NCI-H2081 treated with DMSO at 0.1 percent for 48 hours (cell line): ENCODE results near the gene ATP5ME.

Experiments used
- DNase-seq: peaks from one replicate; lab custom pipeline; 2025; lab: John Stamatoyannopoulos, UW

ATP5ME gene

DNA sequence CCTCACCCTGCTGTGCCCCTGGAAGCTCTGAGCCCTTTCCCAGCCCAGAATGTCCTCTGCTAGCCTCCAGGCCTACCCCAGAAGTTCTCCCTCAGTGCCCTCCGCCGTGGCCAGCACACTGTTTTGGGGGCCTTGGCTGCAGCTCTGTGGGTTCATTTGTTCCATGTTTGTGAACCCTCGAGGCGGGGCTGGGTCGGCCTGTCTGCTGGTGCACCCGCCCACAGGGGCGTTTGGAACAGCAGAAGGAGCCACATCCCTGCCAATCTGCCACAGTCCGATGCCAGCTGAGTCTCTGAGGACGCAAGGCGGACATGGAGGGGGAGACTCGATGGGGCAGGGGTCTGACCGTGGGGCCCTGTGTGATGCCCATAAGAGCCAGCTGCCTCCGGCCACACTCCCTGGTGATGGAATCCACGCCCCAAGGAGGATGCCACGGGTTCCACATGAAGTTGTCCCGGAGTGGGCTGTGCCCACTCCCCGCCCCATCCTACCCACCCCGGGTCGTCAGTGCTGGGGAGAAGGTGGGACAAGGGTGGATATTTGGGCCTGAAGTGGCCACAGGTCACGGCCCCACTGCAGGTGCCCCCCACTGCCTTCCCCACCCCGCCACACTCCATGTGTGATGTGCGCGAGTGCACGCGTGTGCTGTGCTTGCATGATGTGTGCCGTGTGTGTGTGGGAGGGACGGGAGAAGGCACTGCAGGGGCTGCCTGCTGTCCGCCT, 7.1 kb downstream of the ATP5ME start:
- no peak for DNase-seq

DNA sequence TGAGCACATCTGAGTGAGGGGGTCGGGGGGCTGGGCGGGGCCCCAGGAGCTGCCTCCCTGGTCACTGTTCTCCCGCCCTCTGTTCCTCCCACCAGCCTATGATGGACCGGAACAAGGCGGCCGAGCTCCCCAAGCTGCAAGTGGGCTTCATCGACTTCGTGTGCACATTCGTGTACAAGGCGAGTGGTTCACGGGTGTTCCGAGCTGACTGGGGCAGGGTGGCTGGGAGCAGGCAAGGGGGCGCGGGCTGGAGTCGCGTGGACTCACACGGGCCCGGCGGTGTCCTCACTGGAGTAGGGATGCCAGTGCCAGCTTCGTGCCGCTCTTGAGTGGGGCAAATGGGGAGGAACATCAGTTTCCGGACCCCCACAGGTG, 7.7 kb downstream of the ATP5ME start:
- DNase-seq, result no peak

DNA sequence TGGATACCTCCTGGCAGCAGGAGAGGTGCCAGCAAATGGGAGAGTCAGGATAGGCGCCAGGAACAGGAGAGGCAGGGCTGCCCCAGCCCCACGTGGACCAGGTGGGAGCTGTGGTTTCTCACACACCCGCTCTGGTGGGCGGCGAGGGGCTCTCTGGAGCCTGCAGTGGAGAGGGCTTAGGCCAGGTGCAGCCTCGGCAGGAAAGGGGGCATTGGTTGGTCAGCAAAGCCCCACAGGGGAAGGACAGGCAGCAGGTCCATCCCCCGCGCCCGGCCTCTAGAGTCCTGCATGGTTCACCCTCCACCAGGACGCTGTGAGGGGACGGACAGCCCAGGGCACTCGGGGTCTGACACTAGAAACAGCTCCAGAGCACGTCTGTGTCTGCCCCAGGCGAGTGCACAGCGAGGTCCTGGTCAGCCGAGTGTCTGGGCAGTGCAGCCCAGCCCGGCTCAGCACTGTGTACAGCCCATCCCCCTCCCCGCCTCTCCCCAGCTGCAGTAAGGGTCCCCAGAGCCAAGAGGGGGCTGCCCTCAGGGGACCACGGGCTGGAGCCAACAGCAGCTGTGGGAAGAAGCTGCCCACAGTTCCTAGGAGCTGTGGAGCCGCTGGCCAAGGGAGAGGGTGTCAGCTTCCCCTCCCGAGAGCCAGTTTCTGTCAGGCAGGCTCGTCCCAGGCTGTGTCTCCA, 8.2 kb downstream of the ATP5ME start:
- no peak for DNase-seq

DNA sequence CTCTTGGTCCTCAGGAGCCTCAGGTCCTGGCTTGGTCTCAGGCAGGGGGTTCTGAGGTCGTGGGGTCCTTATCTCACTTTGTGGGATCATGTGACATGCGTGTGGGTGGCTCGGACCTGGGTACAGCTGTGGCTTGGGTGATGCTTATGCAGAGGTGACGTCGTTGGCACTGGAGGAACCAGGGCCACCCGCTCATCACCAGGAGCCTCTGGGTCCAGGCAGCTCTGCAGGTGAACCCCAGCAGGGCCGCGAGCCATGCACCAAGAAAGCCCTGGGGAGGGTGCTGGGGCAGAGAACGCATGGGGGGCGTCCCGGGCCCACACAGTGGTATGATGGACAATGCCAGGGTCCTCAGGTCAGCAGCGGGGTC, 8.7 kb downstream of the ATP5ME start:
- no peak for DNase-seq

DNA sequence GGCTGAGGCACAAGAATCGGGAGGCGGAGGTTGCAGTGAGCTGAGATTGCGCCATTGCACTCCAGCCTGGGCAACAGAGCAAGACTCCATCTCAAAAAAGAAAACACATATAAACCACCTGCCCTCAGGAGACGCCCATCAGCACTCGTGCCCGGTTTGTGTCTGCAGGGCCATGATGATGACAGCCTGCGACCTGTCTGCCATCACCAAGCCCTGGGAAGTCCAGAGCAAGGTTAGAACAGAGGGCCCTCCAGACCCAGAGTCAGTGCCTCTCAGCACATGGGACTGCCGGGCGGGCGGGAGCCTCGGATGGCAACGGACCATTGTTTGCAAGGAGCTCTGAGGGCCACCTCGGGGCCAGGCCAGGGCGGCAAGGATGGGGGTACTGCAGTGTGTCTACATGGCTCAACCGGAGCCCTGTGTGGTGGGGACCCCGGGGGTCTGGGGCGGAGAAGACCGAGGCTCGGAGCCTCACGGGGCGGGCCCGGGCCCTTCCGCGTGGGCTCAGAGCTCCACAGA, 9.3 kb downstream of the ATP5ME start:
- DNase-seq, result no peak

DNA sequence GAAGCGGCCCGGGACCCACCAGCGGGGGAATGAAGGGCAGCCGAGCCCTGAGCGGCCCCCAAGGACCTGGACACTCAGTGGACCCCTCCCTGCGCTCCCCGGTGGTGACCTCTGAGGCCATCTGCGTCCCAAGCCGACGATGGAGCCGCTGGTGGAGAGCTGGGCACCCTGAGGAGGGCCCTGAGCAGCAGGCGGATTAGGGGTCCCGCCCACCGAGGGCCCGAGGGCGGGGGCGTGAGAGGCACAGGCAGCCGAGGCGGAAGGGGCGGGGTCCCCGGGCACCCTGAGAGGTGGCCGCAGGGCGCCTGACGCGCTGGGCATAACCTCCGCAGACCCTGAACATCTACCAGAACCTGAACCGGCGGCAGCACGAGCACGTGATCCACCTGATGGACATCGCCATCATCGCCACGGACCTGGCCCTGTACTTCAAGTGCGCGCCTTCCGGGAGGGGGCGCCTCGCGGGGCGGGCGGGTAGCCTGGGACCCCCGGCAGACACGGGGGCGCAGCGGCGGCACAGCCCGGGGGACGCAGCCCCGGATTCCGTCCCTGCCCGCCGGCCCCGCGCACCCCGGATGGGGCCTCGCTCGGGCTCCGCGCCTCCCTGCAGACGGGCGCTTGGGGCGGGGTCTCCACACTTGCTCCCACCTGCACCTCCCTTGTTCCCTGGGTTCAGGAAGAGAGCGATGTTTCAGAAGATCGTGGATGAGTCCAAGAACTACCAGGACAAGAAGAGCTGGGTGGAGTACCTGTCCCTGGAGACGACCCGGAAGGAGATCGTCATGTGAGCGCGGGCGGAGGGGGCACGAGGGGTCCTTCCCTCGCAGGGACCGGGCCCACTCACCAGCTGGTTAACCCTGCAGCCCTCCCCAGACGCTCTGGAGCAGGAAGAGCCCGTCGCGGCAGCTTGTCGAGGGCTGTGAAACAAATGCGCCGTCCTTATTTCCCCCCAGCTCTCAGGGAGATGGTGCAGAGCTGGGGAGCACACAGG, 10.3 kb downstream of the ATP5ME start:
- DNase-seq, result no peak

DNA sequence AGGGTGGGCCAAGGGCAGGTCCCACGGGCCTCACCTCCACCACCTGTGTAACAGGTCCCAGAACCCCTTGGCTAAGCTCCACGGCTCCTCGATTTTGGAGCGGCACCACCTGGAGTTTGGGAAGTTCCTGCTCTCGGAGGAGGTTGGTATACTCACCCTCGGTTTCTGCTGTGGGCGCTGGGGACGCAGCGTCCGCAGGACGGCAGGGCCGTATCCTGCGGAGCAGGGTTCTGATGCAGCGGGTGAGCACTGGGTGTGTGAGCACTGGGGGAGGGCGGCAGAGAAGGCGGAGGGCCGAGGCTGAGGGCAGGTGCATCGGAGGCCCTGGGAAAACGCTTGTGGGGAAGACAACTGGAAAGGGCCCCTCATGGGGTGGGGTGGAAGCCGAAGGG, 11.0 kb downstream of the ATP5ME start:
- DNase-seq, result no peak

DNA sequence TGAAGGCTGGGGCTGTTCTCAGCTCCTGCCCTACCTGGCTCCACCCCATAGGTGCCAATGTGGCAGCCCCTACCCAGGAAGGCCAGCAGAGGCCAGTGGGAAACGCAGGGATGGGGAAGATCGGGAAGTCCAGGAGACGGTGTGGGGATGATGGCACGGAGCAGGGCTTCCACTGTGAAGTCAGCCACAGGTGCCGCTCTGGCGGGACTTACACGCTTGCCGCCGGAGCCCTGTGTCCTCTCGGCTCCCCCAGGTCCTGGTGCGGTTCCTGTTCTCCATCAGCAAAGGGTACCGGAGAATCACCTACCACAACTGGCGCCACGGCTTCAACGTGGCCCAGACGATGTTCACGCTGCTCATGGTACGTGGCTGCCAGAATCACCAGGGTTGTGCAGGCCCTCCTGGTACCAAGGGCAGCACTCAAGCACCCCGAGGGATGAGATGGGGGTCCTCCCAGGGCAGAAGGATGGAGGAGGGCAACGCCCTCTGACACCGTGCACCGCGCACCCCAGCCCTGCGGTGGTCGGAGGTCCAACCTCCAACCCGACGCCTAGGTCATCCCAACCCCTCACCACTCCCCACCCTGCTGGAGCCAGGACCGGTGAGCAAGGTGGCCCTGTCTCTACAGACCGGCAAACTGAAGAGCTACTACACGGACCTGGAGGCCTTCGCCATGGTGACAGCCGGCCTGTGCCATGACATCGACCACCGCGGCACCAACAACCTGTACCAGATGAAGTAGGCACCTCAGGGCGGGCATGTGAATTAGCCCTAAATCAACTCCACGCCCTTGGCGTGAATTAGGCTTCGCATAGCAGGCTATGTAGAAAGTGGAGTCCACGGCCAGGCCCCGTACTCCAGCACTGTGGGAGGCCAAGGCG, 12.0 kb downstream of the ATP5ME start:
- DNase-seq, result no peak

DNA sequence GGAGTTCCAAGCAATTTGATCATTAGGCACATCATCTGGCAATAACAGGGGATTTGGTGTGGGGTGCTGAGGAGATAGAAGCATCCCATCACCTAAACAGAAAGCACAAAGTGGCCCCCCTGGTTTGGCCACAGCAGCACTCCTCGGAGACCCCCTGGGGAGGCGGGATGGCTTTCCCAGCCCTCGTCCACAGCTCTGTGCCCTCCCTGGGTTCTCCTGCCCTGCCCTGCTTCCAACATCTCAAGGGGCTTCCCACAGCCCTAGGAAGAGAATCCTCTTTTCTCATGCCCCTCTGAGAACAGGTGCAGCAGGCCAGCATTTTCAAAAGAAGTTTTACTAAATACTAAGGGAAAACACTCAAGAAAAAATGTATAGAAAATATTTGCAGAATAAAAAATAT, 12.8 kb downstream of the ATP5ME start:
- DNase-seq, result no peak

DNA sequence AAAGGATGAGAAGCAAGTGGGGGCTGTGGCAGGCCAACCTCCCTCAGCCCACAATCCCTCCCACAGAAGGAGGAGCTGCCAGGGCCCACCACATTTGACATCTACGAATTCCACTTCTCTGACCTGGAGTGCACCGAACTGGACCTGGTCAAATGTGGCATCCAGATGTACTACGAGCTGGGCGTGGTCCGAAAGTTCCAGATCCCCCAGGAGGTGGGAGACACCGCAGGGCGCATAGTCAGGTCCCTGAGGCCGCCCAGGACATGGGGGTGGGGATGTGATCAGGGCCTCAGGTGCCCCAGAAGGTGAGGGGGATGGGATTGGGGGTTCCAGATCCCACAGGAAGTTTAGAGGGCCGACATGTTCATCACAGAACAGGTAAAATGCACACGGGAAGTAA, 13.7 kb downstream of the ATP5ME start:
- DNase-seq, result no peak

DNA sequence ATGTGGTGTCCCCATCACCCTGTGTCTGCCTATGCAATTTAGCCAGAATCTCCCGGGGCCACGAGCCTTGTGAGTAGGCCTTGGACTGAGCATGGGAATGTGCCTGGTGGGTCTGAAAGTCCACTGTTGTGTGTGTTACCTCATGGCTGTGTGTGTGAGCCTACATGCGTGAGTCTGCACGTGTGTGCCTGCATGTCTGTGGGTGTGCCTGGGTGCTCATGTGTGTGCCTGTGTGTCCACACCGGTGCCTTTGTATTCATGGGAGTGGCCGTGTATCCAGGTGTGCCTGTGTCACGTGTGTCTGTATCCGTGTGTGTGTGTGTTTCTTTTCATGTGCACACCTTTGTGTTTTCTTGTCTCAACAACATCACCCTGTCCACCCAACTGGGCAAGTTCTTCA, 14.2 kb downstream of the ATP5ME start:
- DNase-seq, result no peak

DNA sequence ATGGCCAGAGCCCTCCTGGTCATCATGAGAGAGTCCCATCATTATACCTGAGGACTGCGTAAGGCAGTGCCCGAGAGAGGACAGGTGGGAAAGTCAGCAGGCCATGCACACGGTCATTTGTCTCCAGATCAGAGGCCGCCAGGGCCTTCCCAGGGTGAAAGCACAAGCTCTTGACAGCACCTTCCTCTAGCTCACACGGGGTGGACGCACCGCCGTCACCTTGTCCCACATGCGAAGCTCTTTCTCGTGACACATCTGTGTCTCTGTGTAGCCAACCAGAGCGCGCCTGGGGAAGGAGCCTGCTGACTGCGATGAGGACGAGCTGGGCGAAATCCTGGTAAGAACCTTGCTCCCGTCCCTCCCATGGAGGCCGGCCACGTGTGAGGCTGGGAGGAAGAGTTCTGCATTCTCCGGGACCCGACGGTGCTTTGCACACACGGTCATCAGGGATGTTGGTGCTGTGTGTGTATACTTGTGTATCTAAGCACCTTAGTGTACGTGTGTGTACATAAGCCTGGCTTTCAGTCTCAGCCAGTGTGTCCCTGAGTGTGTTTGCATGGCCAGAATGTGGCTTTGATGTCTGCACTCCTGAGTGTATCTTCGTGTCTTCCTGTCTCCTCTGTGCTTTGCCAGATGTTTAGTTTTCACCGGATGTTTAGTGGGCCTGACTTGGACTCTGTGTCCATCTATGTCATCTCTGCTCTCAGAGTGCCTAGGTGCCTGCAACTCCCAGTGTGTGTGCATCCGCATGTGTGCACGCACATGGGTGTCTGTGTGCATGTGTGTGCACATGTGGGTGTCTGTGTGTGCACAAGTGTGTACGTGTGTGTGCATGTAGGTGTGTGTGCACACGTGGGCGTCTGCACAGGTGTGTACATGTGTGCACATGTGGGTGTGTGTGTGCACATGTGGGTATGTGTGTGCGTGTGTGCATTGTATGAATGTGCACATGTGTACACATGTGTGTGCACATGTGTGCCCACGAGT, 15.1 kb downstream of the ATP5ME start:
- no peak for DNase-seq

DNA sequence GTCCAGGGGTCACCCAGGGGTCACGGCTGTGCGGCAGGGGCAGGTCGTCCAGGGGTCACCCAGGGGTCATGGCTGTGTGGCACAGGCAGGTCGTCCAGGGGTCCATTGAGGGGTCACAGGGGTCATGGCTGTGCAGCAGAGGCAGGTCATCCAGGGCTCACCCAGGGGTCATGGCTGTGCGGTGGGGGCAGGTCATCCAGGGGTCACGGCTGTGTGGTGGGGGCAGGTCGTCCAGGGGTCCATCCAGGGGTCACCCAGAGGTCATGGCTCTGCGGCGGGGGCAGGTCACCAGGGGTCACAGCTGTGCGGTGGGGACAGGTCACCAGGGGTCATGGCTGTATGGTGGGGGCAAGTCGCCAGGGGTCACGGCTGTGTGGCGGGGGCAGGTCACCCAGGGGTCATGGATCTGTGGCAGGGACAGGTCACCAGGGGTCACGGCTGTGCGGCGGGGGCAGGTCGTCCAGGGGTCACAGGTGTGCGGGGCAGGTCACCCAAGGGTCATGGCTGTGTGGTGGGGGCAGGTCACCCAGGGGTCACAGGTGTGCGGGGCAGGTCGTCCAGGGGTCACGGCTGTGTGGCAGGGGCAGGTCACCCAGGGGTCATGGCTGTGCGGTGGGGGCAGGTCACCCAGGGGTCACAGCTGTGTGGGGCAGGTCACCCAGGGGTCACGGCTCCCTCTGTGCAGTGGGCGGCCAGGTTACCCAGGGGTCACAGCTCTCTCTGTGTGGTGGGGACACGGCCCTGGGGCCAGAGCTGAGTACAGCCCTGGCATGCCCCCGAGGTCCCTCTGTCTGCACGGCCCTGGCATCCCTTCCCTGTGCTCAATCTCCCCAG, 16.0 kb downstream of the ATP5ME start:
- DNase-seq, result no peak

DNA sequence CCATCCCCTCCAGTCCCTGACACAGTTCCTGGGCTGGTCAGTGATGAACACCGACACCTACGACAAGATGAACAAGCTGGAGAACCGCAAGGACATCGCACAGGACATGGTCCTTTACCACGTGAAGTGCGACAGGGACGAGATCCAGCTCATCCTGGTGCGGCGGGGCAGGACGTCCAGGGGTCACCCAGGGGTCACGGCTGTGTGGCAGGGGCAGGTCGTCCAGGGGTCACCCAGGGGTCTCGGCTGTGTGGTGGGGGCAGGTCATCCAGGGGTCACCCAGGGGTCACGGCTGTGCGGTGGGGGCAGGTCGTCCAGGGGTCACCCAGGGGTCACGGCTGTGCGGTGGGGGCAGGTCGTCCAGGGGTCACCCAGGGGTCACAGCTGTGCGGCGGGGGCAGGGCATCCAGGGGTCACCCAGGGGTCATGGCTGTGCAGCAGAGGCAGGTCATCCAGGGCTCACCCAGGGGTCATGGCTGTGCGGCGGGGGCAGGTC, 16.7 kb downstream of the ATP5ME start:
- DNase-seq, result no peak

DNA sequence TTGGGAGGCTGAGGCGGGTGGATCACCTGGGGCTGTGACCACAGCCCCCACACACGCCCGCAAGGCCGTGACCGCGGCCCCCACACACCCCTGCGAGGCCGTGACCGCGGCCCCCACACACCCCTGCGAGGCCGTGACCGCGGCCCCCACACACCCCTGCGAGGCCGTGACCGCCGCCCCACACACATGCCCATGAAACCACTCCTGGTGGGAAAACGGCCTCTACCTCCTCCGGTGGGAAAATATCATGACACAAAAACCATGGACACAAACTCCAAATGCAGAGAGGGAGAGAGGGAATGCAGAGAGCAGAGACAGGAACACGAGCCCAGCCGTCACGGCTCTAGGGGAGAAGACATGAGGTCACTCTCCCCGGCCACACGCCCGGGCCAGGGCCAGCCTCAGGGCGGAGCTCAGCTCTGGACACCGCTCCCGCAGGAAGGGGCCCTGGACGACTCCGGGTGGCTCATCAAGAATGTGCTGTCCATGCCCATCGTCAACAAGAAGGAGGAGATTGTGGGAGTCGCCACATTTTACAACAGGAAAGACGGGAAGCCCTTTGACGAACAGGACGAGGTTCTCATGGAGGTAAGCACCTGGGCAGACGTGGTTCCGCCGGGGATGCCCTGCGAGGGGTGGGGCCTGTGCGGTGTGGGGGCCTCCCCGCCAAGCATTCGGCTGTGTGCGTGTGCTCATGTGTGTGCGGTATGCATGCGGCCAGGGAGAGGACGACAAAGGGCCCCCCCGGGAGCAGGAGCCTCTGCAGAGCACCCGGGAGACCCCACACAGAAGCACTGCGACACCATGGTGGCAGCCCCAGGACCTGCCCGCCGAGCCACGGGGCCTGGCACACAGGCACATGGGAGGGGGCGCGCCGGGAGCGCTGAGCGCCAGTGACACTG, 17.4 kb downstream of the ATP5ME start:
- DNase-seq, result no peak

DNA sequence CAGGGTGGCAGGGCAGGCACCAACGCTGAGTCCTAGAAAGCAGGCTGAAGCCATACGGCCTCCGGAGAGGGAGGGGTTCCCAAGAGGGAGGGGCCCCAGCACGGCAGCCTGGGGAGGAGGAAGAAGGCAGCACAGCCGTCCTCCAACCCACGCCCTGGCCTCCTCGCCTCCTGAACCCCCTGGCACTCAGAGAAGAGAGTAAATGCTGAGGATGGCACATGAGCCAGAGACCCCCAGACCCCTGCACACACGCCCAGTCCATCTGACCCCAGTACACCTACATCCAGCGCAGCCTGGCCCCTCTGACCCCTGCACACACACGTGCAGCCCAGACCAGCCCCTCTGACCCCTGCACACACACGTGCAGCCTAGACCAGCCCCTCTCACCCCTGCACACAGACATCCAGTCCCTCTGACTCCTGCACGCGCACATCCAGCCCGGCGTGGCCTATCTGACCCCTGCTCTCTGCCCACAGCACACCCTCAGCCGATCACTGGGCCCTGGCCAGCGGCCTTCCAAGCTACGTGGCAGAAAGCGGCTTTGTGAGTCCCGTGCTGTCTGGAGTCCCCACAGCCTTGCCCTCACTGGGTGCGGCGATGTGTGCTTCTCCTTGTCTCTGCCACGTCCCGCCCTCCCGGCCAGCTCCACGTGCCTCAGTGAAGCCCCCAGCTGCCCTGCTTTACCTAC, 18.5 kb downstream of the ATP5ME start:
- DNase-seq, result no peak

DNA sequence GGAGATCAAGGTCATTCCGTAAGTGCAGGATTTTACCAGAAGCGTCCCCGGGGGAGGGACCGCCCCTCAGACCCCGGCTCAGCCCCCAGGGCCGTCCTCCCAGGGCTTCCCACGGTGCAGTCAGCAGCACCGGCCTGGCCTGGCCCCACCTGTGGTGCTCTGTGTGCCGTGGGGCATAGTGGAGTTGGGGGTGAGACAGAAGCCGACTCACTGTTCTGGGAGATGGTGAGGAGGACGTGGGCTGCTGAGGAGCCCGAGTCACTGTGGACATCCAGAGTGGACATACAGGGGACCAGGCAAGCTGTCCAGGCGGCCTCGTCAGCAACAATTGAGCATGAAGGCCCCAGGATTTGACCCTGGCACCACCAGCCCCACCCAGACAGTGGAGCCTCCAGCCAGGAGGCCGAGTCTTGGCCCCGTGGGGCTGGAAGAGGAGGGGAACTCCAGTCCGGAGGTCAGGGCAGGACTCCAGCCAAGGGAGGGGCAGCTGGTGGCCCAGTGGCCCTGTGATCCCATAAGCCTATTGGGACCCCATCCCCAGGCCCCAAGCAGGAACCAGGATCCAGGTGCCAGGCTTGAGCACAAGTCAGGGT, 19.1 kb downstream of the ATP5ME start:
- no peak for DNase-seq
